Adrenal gland (tissue), 12 donors: Measurements from ENCODE around the gene NUTM1. TPM values are rescaled to one million over a fixed set of nuclear protein-coding genes. Genes with fewer than 3 reads are reported as not detected.

Experiments used
- DNase-seq, 7 donors: peaks; one replicate each; pipeline ENCODE4 v3.0.0-alpha.2; 2019 to 2020
- H3K27ac ChIP-seq, 5 donors: fragments of 200-600 bp; sonication (generic) in 4 of 5; 1 replicate in 3 of 5; 2 replicates in 2 of 5; pipeline versions ENCODE4 v1.5.1 to v1.8.0; 2016 to 2020; ENCODE audit warnings: mild to moderate bottlenecking in 1 of 5
- H3K27me3 ChIP-seq: fragments of 200-600 bp; 2 replicates; pipeline ENCODE4 v1.8.0; 2021
- H3K36me3 ChIP-seq, 2 donors: fragments of 200-600 bp; replicated peaks in 1 of 2; 1 replicate in 1 of 2; 2 replicates in 1 of 2; pipeline versions ENCODE4 v1.5.1 to v1.8.0; 2018 to 2022
- H3K4me1 ChIP-seq, 2 donors: fragments of 200-600 bp; replicated peaks in 1 of 2; 1 replicate in 1 of 2; 2 replicates in 1 of 2; pipeline versions ENCODE4 v1.5.1 to v1.8.0; 2018 to 2021
- H3K4me3 ChIP-seq, 4 donors: fragments of 200-600 bp; sonication (generic) in 3 of 4; one replicate each; pipeline ENCODE4 v1.5.1; 2016 to 2018
- H3K9me3 ChIP-seq, 3 donors: fragments of 200-600 bp; sonication (generic) in 1 of 3; replicated peaks in 1 of 3; 1 replicate in 2 of 3; 2 replicates in 1 of 3; pipeline versions ENCODE4 v1.5.1 to v1.8.0; 2016 to 2021
- POLR2A ChIP-seq, 2 donors: fragments of 450-650 bp; IDR thresholded peaks; one replicate each; pipeline ENCODE4 v1.6.1; 2017; ENCODE audit warnings: antibody characterized with exemption in 2 of 2, mild to moderate bottlenecking in 2 of 2, moderate library complexity in 1 of 2
- WGBS, 4 donors: extraction: QIAGEN DNeasy Blood & Tissue Kit in 2 of 4; methylation state at CpG; one replicate each; pipeline versions ENCODE4 v1.1.5 to v1.1.7; 2013 to 2017; 5-methylcytosine and 5-hydroxymethylcytosine counted together
- intact Hi-C, 2 donors: fragments of 100-400 bp; cut with DNase I; formaldehyde crosslinking; loops; one replicate each; pipeline versions ENCODE4 v1.14.1 to v1.15.0; 2022 to 2023
- polyA plus RNA-seq, 3 donors: library from polyadenylated mRNA; stranded (reverse); fragments of 200-250 nt in 2 of 3; fragments of 350-450 nt in 1 of 3; fragmentation: Illumina TruSeq in 1 of 3; extraction: RNeasy Lipid Tissue Mini Kit (QIAGEN cat#74804) in 1 of 3; gene quantifications; one replicate each; pipeline ENCODE4 v1.2.3, GENCODE V29; 2013 to 2014
- total RNA-seq, 9 donors: library from RNA; depleted of rRNA in 4 of 9; stranded (reverse); fragments of >200 nt in 4 of 9; fragments of 120-200 nt in 1 of 9; fragmentation: NEBNext Ultra II Directional in 1 of 9; extraction: Animal tissue kit (Norgen Biotek cat#: 25700) in 1 of 9; gene quantifications; one replicate each; pipeline versions ENCODE4 v1.1.0 to v1.2.4, GENCODE V29; 2013 to 2023
- TF ChIP-seq, protein P1 (sequence below), 6 experiments: fragments of 450-650 bp in 4 of 6; fragments of 200-600 bp in 2 of 6; sonication (generic) in 1 of 6; IDR thresholded peaks; 1 replicate in 5 of 6; 2 replicates in 1 of 6; pipeline versions ENCODE4 v1.5.1 to v1.8.0; 2016 to 2021; ENCODE audit warnings: antibody characterized with exemption in 6 of 6, mild to moderate bottlenecking in 2 of 6, moderate library complexity in 1 of 6
- donor health status: healthy with polysubstance abuse.
- donor health status: Bipolar disorder and iron deficiency.
- donor health status: DM: yes; HTN: yes; CAD: no.
- donor health status: DM: no; HTN: no; CAD: no.
- donor health status: DM: no; HTN: no; CAD: no.
- donor health status: DM: yes; HTN: yes; CAD: no.

Gene NUTM1
- total and polyA plus RNA-seq, 12 donors = 0.05 to 0.22 TPM; not detected in 10

DNA sequence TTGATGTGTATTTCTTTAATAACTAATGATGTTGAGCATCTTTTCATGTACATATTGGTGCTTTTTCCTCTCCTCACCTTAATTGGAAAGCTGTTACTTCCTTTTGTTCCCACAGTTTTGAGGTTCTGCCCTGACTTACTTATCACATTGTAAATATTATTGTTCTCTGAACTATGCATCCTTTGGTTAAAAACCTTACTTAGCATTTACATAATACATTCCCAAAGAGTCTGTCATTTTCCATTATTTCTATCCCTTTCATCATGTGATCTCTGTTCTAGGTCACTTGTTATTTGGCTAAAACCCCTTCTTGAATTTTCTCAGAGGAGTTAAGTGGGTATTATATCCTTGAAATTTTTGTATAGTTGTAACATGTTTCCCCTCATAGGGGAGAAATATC is 38.5 kb upstream of the NUTM1 start:
- DNase-seq = no peak
- no peak for TF ChIP-seq POLR2A (IDR thresholded peaks at IDR 0.05)
- TF ChIP-seq, protein P1, sequence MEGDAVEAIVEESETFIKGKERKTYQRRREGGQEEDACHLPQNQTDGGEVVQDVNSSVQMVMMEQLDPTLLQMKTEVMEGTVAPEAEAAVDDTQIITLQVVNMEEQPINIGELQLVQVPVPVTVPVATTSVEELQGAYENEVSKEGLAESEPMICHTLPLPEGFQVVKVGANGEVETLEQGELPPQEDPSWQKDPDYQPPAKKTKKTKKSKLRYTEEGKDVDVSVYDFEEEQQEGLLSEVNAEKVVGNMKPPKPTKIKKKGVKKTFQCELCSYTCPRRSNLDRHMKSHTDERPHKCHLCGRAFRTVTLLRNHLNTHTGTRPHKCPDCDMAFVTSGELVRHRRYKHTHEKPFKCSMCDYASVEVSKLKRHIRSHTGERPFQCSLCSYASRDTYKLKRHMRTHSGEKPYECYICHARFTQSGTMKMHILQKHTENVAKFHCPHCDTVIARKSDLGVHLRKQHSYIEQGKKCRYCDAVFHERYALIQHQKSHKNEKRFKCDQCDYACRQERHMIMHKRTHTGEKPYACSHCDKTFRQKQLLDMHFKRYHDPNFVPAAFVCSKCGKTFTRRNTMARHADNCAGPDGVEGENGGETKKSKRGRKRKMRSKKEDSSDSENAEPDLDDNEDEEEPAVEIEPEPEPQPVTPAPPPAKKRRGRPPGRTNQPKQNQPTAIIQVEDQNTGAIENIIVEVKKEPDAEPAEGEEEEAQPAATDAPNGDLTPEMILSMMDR (IDR thresholded peaks at IDR 0.05) = no peak
- no peak overlapping the region for H3K4me3 ChIP-seq

DNA sequence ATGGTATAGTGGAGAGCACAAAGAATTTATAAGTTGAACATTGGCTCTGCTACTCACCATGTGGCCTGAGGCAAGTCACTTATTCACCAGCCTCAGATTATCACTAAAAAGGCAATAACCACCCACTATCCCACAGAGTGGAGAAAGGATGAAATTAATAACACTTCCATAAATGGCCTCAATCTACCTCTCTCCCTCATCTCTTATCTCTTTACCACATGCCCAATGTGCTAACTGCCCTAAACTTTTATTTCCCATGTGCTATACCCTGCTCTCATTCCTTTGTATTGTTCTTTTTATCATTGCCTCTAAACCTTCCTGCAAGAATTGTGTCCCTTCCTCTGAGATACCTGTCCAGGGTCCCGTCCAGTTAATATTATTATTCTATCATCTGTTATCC is 31.6 kb upstream of the NUTM1 start:
- WGBS, 4 donors = 90 to 100% (median 97%) methylated on average over 1 of the region's 1 CpG
- no peak for TF ChIP-seq POLR2A (IDR thresholded peaks at IDR 0.05)
- TF ChIP-seq, protein P1 (IDR thresholded peaks at IDR 0.05) = no peak
- no peaks in the 10 kb centered on the region for H3K36me3 ChIP-seq
- intact Hi-C loops = no loop called here
- H3K4me3 ChIP-seq = no peak overlapping the region
- H3K4me1 ChIP-seq = peaks cover 0 to 5% of the 10 kb centered on the region in 2 donors
- no peak overlapping the region for H3K27ac ChIP-seq
- no peaks in the 10 kb centered on the region for H3K9me3 ChIP-seq
- DNase-seq = no peak
- H3K27me3 ChIP-seq = no peaks in the 10 kb centered on the region

More for the DNA sequence above, 38.5 kb upstream of the NUTM1 start:
- Histone ChIP-seq H3K9me3 (no peaks in the 10 kb centered on the region), H3K27me3 (no peaks in the 10 kb centered on the region), H3K27ac (no peak overlapping the region), H3K4me1 (no peaks in the 10 kb centered on the region), H3K36me3 (no peaks in the 10 kb centered on the region)
- intact Hi-C loops = no loop called here

DNA sequence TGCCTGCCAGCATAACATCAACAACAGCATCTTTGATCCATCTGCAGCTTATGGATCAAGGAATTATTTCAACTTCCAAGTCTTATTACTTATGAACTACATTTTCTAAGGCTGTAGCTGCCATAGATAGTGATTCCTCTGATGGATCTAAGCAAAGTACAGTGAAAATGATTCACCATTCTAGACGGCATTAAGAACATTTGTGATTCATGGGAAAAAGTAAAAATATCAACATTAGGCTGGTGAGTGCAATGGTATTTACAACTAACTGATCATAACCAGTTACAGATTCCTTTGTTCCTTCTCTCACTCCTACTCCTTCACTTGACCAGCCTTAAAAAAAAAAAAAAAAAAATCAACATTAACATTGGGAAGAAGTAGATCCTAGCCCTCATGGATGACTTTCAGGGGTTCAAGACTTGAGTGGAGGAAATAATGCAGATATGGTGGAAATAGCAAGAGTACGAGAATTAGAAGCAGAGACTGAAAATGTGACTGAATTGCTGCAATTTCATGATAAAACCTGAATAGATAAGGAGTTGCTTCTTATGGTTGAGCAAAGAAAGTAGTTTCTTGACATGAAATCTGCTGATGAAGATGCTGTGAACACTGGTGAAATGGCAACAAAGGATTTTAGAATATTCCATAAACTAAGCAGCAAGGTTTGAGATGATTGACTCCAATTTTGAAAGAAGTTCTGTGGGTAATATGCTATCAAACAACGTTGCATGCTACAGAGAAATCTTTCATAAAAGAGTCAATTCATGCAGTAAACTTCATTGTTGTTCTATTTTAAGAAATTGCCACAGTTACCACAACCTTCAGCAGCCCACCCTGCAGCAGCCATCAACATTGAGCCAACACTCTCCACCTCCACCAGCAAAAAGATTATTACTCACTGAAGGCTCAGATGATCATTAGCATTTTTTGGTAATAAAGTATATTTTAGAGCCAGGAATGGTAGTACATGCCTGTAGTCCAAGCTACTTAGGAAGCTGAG is 28.3 kb upstream of the NUTM1 start:
- Histone ChIP-seq H3K36me3 (no peaks in the 10 kb centered on the region), H3K27ac (no peak overlapping the region), H3K4me3 (no peak overlapping the region), H3K4me1 (peaks cover 0 to 21% of the 10 kb centered on the region in 2 donors), H3K27me3 (no peaks in the 10 kb centered on the region), H3K9me3 (no peaks in the 10 kb centered on the region)
- TF ChIP-seq POLR2A (IDR thresholded peaks at IDR 0.05) = no peak
- TF ChIP-seq, protein P1 (IDR thresholded peaks at IDR 0.05) = no peak
- intact Hi-C loops = no loop called here
- 72 to 79% (median 76%) methylated on average over 3 of the region's 3 CpGs for WGBS, 4 donors
- no peak for DNase-seq

DNA sequence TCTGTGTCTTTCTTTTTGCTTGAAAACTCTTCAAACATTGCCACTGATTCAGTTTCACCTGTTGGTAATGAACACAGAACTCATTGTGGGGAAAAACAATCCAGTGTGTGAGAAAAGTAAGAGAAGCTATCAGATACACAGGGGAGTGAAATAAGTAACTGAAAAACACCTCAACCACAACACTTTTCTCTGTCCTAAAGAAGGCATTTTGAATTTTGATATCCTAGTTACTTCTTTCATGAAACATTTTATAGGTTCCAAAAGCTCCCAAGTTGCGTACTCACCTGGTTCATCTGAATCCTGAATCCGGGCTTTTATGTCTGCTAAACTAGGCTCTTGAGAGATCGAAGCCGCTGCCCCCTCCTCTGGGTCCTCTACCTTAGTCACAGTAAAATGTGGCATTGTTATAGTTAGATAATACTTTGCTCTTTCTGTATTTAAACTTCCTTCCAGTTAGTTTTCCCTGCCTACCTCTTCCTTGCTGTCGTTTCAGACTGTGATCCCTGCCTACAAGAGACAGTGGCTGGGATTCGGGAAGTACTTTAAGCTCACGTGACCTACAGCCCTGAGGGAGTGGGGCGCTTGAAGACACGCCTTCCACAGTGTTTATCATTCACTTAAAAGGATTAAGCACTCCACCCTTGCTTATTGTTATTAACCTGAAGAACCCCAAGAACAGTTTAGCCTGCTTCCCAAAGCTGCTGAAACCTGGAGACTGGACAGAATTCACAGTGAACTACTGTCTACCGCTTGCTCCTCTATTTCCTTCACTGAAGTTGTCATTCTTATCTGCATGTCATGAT is 24.6 kb upstream of the NUTM1 start:
- H3K27ac ChIP-seq = peak overlapping the region in 2 of 5 donors; percentile 42 to 59

More for the DNA sequence above, 24.6 kb upstream of the NUTM1 start:
- H3K9me3 ChIP-seq = no peaks in the 10 kb centered on the region
- H3K27me3 ChIP-seq = no peaks in the 10 kb centered on the region
- intact Hi-C loops = no loop called here
- H3K36me3 ChIP-seq = no peaks in the 10 kb centered on the region
- DNase-seq = peak; percentile 60 to 78 (median 67)
- TF ChIP-seq, protein P1 (IDR thresholded peaks at IDR 0.05) = no peak
- TF ChIP-seq POLR2A (IDR thresholded peaks at IDR 0.05) = peak in 1 of 2 donors; percentile 69
- peaks cover 0 to 21% of the 10 kb centered on the region in 2 donors for H3K4me1 ChIP-seq
- 2 to 10% (median 3%) methylated on average over 10 of the region's 10 CpGs for WGBS, 4 donors
- H3K4me3 ChIP-seq = peak overlapping the region; percentile 7 to 65 (median 26)
